ENCODE results near the gene SSTR3. TPM values are rescaled to one million over a fixed set of nuclear protein-coding genes. Genes with fewer than 3 reads are reported as not detected.

SSTR3 gene
- total and polyA plus RNA-seq, 10 of the 15 experiments (the other 5 are each of a cell fraction or from before 2014, with no cell fraction given) = 0.03 to 4.5 (median 2.4) TPM

GRCh38 chr22:37196539-37197450, 15.5 kb downstream of the SSTR3 start:
- no peaks in the 10 kb centered on the region for H4K20me1 ChIP-seq (ENCODE audit: control insufficient read depth, insufficient read depth)
- no peak overlapping the region for H3K27ac ChIP-seq (ENCODE audit: control insufficient read depth, insufficient read depth)
- no peak overlapping the region for H2AFZ ChIP-seq (ENCODE audit: control insufficient read depth, low read depth, low read length)
- H3K4me2 ChIP-seq (ENCODE audit: control insufficient read depth, insufficient read depth) = no peak overlapping the region
- ChIA-PET POLR2A (interaction anchor here (0.9 to 1.2 kb wide), 3 partner anchors 33 to 48 kb away, joined by 3 to 6 read pairs (median 5); partner anchors contain the start of genes IL2RB and RAC2), SMC1A (ENCODE audit: uncharacterized antibody, unreplicated experiment) (interaction anchor here (0.7 to 6.9 kb wide), 22 partner anchors 9 to 154 kb away, joined by 3 to 84 read pairs (median 5); partner anchors contain the start of genes C1QTNF6, IL2RB and RAC2), CTCF (interaction anchor here (0.7 to 5.7 kb wide), 25 partner anchors 13 to 415 kb away, joined by 3 to 111 read pairs (median 6); partner anchors contain the start of genes CSF2RB and IL2RB), RAD21 (ENCODE audit: unreplicated experiment) (interaction anchor here (1.0 to 7.1 kb wide), 18 partner anchors 21 to 210 kb away, joined by 3 to 104 read pairs (median 7); partner anchors contain the start of genes IL2RB, MPST, RAC2 and TST)
- WGBS (ENCODE audit: insufficient coverage, insufficient replicate concordance, low lambda C conversion rate, missing lambda C conversion rate) = 85% methylated on average over 12 of the region's 14 CpGs
- FAIRE-seq (no peak), ATAC-seq (no peak), DNase-seq (ENCODE audit: low read depth, low spot score) (no peak)
- H3K4me3 ChIP-seq = no peak overlapping the region
- H3K9me3 ChIP-seq (replicated peaks; ENCODE audit: control insufficient read depth, insufficient read depth, low read length) = no peaks in the 10 kb centered on the region; the same call in 2 of the 3 replicates
- H3K36me3 ChIP-seq (ENCODE audit: control insufficient read depth in 2 of 2, insufficient read depth in 2 of 2, low read length in 1 of 2) = no peaks in the 10 kb centered on the region
- intact Hi-C loops (cut with micrococcal nuclease; ENCODE audit: unreplicated experiment) (loop anchor here (10.0 kb wide), 2 partner anchors 52 to 412 kb away; partner anchors contain the start of gene IL2RB), in situ Hi-C loops (cut with MboI) (no loop called here)
- no TSS peak for BruUV-seq (replicated peaks)
- TF ChIP-seq MEF2A (IDR thresholded peaks at IDR 0.05; ENCODE audit: insufficient read depth, low read depth, low read length) (no peak), HDAC2 (IDR thresholded peaks at IDR 0.05) (no peak), SREBF2 (IDR thresholded peaks at IDR 0.05; ENCODE audit: low read length) (no peak), PML (IDR thresholded peaks at IDR 0.05; ENCODE audit: low read length) (no peak), BHLHE40 (IDR thresholded peaks at IDR 0.05; ENCODE audit: borderline replicate concordance in 1 of 2, low read depth in 2 of 2, low read length in 1 of 2) (no peak), RELA (IDR thresholded peaks at IDR 0.05; ENCODE audit: borderline replicate concordance, partially characterized antibody) (no peak), CBFB (IDR thresholded peaks at IDR 0.05; ENCODE audit: low read depth) (no peak), MYC (IDR thresholded peaks at IDR 0.05; ENCODE audit: insufficient read depth, insufficient read length, insufficient replicate concordance, low read length, severe bottlenecking) (no peak), RFX5 (IDR thresholded peaks at IDR 0.05; ENCODE audit: low read depth, low read length) (no peak), MTA3 (IDR thresholded peaks at IDR 0.05; ENCODE audit: borderline replicate concordance, low read length) (no peak), WRNIP1 (IDR thresholded peaks at IDR 0.05; ENCODE audit: borderline replicate concordance, low read depth, low read length) (no peak), PAX5 (IDR thresholded peaks at IDR 0.05; ENCODE audit: borderline replicate concordance, low read depth, low read length) (no peak), GABPA (IDR thresholded peaks at IDR 0.05; ENCODE audit: low read depth) (no peak), ATF2 (IDR thresholded peaks at IDR 0.05; ENCODE audit: low read length) (no peak), ESRRA (IDR thresholded peaks at IDR 0.05; ENCODE audit: low read length) (no peak)
- peaks cover 5% of the 10 kb centered on the region for H3K79me2 ChIP-seq (ENCODE audit: control insufficient read depth, insufficient read depth, low read length)
- no peak overlapping the region for H3K9ac ChIP-seq (ENCODE audit: control insufficient read depth, insufficient read depth, low read length)
- H3K4me1 ChIP-seq (ENCODE audit: control insufficient read depth, insufficient read depth, low read length) = peaks cover 39% of the 10 kb centered on the region
- no peaks in the 10 kb centered on the region for H3K27me3 ChIP-seq (replicated peaks in 1 of 2; ENCODE audit: control insufficient read depth in 2 of 2, insufficient read depth in 2 of 2, low read length in 1 of 2)

All from GM12878 (cell line).